Astrocyte of the cerebellum (primary cell): ENCODE measurements around the gene ILF3.

Experiments
- DNase-seq: peaks from one replicate; pipeline ENCODE4 v3.0.0-alpha.2; 2011; ENCODE audit warnings: low read depth
- H3K4me3 ChIP-seq: 2 replicates; pipeline ENCODE4 v1.5.1; 2011; ENCODE audit warnings: mild to moderate bottlenecking, low read depth, low read length, moderate library complexity
- in situ Hi-C: cut with HindIII; loops from 2 replicates; pipeline ENCODE4 v1.10.0; 2017; ENCODE audit warnings: low sequenced_read_pairs
- TF ChIP-seq, protein P1 (sequence below): IDR thresholded peaks from 2 replicates; pipeline ENCODE4 v1.5.1; 2012; ENCODE audit warnings: low read length, low read depth, moderate library complexity, mild to moderate bottlenecking; ENCODE audit errors: missing control alignments

ILF3 gene

DNA sequence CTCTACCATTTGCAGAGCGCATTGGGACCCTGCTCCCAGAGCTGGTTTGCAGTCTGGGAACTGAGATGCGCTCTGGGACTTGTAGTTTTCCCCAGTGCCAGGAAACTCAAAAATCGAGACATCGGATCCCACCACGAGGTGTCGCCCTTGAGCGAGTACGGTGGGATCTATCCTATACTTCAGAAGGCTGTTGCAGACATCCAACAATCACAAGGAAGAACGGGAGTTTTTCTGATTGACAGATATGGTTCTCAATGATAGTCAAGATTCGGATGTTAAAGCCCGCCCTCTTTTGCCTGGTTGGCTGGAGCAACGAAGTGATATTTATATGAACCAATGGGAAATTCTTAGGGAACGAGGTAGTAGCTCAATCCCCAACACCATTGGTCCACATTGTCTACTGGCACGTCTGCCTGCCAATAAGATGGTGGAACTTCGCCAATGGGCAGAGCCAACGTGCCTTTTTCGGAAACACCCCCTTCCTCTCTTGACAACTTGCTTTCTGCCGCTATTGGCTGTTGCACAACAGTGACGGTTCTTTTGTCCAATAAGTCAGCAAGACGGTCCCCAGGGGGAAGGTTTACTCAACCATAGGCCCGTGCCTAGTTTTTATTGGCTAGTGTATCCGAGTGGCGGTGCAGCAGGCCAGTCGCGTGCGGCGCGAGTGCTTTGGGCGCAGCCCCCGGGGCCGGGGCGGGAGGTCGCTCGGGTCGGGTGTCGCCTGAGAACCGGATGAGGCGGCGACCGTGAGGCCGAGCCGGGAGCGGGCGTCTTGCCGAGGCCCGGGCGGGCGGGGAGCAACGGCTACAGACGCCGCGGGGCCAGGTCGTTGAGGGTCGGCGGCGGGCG is 63.4 kb downstream of the ILF3 start, which contains the start of gene DNM2:
Gene DNM2 (plus strand): TSS at position 724 of the 849 bp plus-strand sequence. CDS start 164 bp downstream, outside the sequence.
- H3K4me3 ChIP-seq = peak within 1 kb of the TSS; percentile 77
- in situ Hi-C loops = no loop called here
- peak; percentile 100 for DNase-seq
- TF ChIP-seq, protein P1, sequence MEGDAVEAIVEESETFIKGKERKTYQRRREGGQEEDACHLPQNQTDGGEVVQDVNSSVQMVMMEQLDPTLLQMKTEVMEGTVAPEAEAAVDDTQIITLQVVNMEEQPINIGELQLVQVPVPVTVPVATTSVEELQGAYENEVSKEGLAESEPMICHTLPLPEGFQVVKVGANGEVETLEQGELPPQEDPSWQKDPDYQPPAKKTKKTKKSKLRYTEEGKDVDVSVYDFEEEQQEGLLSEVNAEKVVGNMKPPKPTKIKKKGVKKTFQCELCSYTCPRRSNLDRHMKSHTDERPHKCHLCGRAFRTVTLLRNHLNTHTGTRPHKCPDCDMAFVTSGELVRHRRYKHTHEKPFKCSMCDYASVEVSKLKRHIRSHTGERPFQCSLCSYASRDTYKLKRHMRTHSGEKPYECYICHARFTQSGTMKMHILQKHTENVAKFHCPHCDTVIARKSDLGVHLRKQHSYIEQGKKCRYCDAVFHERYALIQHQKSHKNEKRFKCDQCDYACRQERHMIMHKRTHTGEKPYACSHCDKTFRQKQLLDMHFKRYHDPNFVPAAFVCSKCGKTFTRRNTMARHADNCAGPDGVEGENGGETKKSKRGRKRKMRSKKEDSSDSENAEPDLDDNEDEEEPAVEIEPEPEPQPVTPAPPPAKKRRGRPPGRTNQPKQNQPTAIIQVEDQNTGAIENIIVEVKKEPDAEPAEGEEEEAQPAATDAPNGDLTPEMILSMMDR = peak; percentile 85

DNA sequence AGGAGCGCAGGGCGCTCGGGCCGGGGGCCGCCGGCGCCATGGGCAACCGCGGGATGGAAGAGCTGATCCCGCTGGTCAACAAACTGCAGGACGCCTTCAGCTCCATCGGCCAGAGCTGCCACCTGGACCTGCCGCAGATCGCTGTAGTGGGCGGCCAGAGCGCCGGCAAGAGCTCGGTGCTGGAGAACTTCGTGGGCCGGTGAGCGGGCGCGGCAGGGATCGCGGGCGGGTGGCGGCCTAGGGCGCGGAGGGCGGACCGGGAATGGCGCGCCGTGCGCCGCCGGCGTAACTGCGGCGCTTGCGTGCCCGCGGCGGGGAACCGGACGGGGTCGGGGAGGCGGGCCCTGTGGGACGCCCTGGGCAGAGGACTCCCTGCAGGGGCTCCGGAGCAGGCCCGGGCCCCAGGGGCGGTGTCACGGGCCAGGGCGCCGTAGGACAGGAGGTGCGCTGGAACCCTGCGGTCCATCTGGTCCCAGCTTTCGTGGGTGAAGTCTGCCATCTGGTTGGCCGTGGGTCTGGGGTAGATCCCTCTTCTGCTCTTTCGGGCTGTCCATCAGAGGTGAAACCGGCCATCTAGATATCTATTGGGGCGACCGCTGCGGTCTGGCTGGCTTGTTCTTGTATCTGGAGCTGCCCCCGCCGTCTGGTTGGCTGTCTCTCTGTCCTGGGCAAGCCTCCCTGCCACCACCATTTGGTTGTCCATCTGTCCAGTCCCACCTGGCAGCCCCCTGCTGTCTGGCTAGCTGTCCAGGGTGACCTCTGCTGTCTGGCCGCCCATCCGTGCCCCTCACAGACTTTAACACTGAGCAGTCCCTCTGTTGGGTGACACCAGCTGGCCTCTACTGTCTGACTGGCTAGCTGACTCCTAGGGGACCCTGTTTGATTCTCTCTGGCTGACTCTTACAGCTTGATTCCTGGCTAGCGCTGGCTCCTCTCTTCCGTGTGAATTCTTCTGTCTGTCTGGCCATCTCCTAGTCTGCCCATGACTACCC is 64.4 kb downstream of the ILF3 start:
- in situ Hi-C loops = no loop called here
- TF ChIP-seq, protein P1 = no peak
- DNase-seq = no peak
- peak overlapping the region; percentile 77 for H3K4me3 ChIP-seq

DNA sequence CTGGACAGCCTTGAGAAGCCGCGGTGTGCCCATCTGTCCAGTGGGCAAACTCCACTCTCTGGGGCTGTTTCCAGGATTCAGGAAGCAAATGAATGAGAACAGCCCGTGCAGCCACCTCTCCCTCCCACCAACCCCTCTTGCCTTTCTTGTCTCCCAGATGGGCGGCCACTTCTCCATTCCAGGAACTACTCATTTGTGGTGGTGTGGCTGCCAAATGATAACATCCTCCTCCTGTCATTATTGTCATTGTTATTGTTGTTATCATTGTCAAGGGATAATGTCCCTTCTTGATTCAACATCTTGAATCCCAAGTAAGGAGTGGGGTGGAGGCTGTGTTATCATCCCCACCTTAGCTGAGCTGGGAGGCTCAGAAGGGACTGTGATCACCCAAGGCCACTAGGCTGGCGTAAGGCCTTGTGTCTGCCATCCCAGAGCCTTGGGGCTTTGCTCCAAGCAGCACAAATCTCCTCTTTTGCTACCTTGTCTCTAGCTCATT is 65.4 kb downstream of the ILF3 start:
- in situ Hi-C loops = no loop called here
- H3K4me3 ChIP-seq = peak overlapping the region; percentile 77
- no peak for DNase-seq
- TF ChIP-seq, protein P1 = no peak

DNA sequence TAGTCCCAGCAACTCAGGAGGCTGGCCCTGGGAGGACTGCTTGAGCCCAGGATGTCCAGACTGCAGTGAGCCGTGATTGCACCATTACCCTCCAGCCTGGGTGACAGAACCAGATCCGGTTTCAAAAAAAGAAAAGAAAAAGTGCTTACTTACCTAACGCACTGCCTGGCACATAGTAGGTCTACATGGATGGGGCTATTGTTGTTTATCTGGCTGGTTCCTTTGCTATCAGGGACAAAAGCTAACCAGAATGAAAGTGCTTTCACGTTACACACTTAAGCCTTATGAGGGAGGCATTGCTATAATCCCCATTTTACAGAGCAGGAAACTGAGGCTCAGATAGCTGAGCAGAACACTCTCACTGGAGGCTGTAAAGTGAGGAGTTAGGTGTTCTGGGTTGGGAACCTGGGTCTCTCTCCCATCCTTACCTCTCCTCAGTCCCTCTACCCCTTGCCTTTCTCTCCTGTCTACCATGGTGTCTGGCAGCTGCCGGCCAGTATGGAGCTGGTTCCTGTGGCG is 66.5 kb downstream of the ILF3 start:
- TF ChIP-seq, protein P1 = no peak
- no peak overlapping the region for H3K4me3 ChIP-seq
- in situ Hi-C loops = no loop called here
- DNase-seq = no peak

DNA sequence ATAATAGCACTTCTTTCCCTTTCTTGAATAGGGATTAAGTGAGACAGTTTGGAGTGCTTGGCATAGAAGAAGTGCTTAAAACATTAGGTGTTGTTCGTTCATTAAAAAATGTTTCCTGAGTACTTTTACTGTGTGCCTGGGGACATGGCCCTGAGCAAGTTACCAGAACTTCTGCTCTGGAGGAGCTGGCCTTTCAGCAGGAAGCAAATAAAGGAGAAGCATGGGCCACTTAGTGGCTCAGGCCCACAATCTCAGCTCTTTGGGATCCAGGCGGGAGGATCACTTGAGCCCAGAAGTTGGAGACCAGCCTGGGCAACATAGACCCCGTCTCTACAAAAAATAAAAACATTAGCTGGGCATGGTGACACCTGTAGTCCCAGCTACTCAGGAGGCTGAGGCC is 69.4 kb downstream of the ILF3 start:
- DNase-seq = no peak
- in situ Hi-C loops = no loop called here
- H3K4me3 ChIP-seq = no peak overlapping the region
- TF ChIP-seq, protein P1 = no peak

DNA sequence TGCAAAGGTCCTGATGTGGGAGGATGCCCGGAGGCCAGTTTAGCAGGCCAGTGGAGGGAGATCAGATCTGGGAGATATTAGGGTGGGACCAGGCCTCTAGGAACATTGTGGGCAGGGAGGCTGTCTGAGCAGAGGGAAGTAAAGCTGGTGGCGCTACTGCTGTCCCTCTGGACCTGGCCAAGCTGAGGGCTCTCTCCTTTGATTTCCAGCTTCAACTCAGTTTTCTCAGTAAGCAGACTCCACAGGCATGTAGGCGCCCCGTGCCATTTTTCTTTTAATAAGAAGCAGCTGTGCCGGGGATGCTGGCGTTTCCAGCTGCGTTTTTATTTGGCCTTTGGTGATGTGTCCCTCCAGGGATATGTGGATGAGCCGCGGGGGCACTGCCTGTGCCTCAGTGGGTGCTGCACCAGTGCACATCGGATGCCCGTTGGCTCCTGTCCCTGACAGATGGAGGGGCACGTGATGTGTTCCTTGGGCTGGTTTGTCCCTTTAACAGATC is 70.5 kb downstream of the ILF3 start:
- in situ Hi-C loops = no loop called here
- H3K4me3 ChIP-seq = no peak overlapping the region
- no peak for DNase-seq
- TF ChIP-seq, protein P1 = no peak
